Measurements from ENCODE around the gene FAM111B.
A peak's percentile ranks its signal among the peaks of the same experiment; 100 is the strongest.

- TF ChIP-seq CTCF (IDR thresholded peaks at IDR 0.05), result peak in 2 of 6 experiments; percentile 18 to 25
- peak; percentile 61 to 85 for TF ChIP-seq POLR2A (IDR thresholded peaks at IDR 0.05)
These were observed 67.6 kb downstream of the FAM111B start for GRCh38 chr11:59174664-59175033.

Data from Peyer's patch (tissue), 4 donors.